ENCODE measurements around the gene TCF7. TPM values are rescaled to one million over a fixed set of nuclear protein-coding genes. Genes with fewer than 3 reads are reported as not detected.
A peak's percentile ranks its signal among the peaks of the same experiment; 100 is the strongest.

Gene TCF7
- total RNA-seq, 1 donor, result 3.3 TPM

GRCh38 chr5:134077926-134078580, 36.4 kb upstream of the TCF7 start:
- H4K20me1 ChIP-seq (ENCODE audit: insufficient read depth, low read length), result no peaks in the 10 kb centered on the region
- no peaks in the 10 kb centered on the region for H3K27me3 ChIP-seq (ENCODE audit: insufficient read depth, low read length)
- no peaks in the 10 kb centered on the region for H3K4me1 ChIP-seq (ENCODE audit: insufficient read depth, low read length)
- no peak for TF ChIP-seq CTCF (IDR thresholded peaks at IDR 0.05; ENCODE audit: extremely low read depth, low read depth, low read length)
- H3K79me2 ChIP-seq (ENCODE audit: insufficient read depth, low read length), result no peaks in the 10 kb centered on the region
- no peak overlapping the region for H3K4me2 ChIP-seq (ENCODE audit: insufficient read depth, low read length)
- no peak overlapping the region for H3K27ac ChIP-seq (ENCODE audit: low read depth, low read length)
- no peaks in the 10 kb centered on the region for H3K9me3 ChIP-seq (ENCODE audit: low read depth, low read length)
- DNase-seq (ENCODE audit: insufficient read length, low spot score, missing footprints), result no peak
- no peaks in the 10 kb centered on the region for H3K36me3 ChIP-seq (ENCODE audit: insufficient read depth, low read length)
- H3K4me3 ChIP-seq (ENCODE audit: insufficient read depth, low read length), result no peak overlapping the region
- H2AFZ ChIP-seq (ENCODE audit: low read length), result no peak overlapping the region

- peaks cover 3% of the 10 kb centered on the region for H3K4me1 ChIP-seq (ENCODE audit: insufficient read depth, low read length)
- no peak overlapping the region for H3K4me3 ChIP-seq (ENCODE audit: insufficient read depth, low read length)
- no peaks in the 10 kb centered on the region for H3K36me3 ChIP-seq (ENCODE audit: insufficient read depth, low read length)
- H3K27me3 ChIP-seq (ENCODE audit: insufficient read depth, low read length), result no peaks in the 10 kb centered on the region
- no peak overlapping the region for H3K4me2 ChIP-seq (ENCODE audit: insufficient read depth, low read length)
- no peaks in the 10 kb centered on the region for H4K20me1 ChIP-seq (ENCODE audit: insufficient read depth, low read length)
- no peak for DNase-seq (ENCODE audit: insufficient read length, low spot score, missing footprints)
- no peak for TF ChIP-seq CTCF (IDR thresholded peaks at IDR 0.05; ENCODE audit: extremely low read depth, low read depth, low read length)
- H3K79me2 ChIP-seq (ENCODE audit: insufficient read depth, low read length), result no peaks in the 10 kb centered on the region
- no peaks in the 10 kb centered on the region for H3K9me3 ChIP-seq (ENCODE audit: low read depth, low read length)
- H2AFZ ChIP-seq (ENCODE audit: low read length), result peak overlapping the region; percentile 17
- H3K27ac ChIP-seq (ENCODE audit: low read depth, low read length), result no peak overlapping the region
Observed at GRCh38 chr5:134079748-134080581, 34.5 kb upstream of the TCF7 start.

- Histone ChIP-seq H3K36me3 (ENCODE audit: insufficient read depth, low read length) (no peaks in the 10 kb centered on the region), H3K27me3 (ENCODE audit: insufficient read depth, low read length) (no peaks in the 10 kb centered on the region), H3K4me3 (ENCODE audit: insufficient read depth, low read length) (no peak overlapping the region), H3K9me3 (ENCODE audit: low read depth, low read length) (no peaks in the 10 kb centered on the region), H3K4me2 (ENCODE audit: insufficient read depth, low read length) (no peak overlapping the region), H2AFZ (ENCODE audit: low read length) (no peak overlapping the region), H4K20me1 (ENCODE audit: insufficient read depth, low read length) (no peaks in the 10 kb centered on the region), H3K4me1 (ENCODE audit: insufficient read depth, low read length) (peaks cover 3% of the 10 kb centered on the region), H3K79me2 (ENCODE audit: insufficient read depth, low read length) (no peaks in the 10 kb centered on the region), H3K27ac (ENCODE audit: low read depth, low read length) (no peak overlapping the region)
- DNase-seq (ENCODE audit: insufficient read length, low spot score, missing footprints), result no peak
- no peak for TF ChIP-seq CTCF (IDR thresholded peaks at IDR 0.05; ENCODE audit: extremely low read depth, low read depth, low read length)
Observed at GRCh38 chr5:134082264-134082992, 32.1 kb upstream of the TCF7 start.

GRCh38 chr5:134083517-134083916, 31.0 kb upstream of the TCF7 start:
- TF ChIP-seq CTCF (IDR thresholded peaks at IDR 0.05; ENCODE audit: extremely low read depth, low read depth, low read length), result no peak
- Histone ChIP-seq H3K4me2 (ENCODE audit: insufficient read depth, low read length) (no peak overlapping the region), H3K4me1 (ENCODE audit: insufficient read depth, low read length) (peaks cover 9% of the 10 kb centered on the region), H3K27ac (ENCODE audit: low read depth, low read length) (no peak overlapping the region), H4K20me1 (ENCODE audit: insufficient read depth, low read length) (no peaks in the 10 kb centered on the region), H3K79me2 (ENCODE audit: insufficient read depth, low read length) (no peaks in the 10 kb centered on the region), H2AFZ (ENCODE audit: low read length) (peak overlapping the region; percentile 44), H3K9me3 (ENCODE audit: low read depth, low read length) (no peaks in the 10 kb centered on the region), H3K4me3 (ENCODE audit: insufficient read depth, low read length) (no peak overlapping the region), H3K36me3 (ENCODE audit: insufficient read depth, low read length) (no peaks in the 10 kb centered on the region), H3K27me3 (ENCODE audit: insufficient read depth, low read length) (no peaks in the 10 kb centered on the region)
- peak; percentile 87 for DNase-seq (ENCODE audit: insufficient read length, low spot score, missing footprints)
